Stimulated activated naive CD4-positive, alpha-beta T cell treated with Interleukin-2 at 50 U/mL for 16 hours (primary cell): Measurements from ENCODE around the gene PSMB3.
"Not testable (repeated sequence)": the region's sequence is repeated elsewhere in the genome, so short reads cannot be mapped to it uniquely, and the experiment has no call there.

Source experiments
- DNase-seq: peaks from one replicate; lab custom pipeline; 2025; lab: John Stamatoyannopoulos, UW

The PSMB3 gene

GRCh38 chr17:38749223-38750043, 3.1 kb upstream of the PSMB3 start:
- DNase-seq = no peak

- no peak for DNase-seq
Observed at GRCh38 chr17:38750044-38750311, 2.6 kb upstream of the PSMB3 start.

- no peak for DNase-seq
Observed at GRCh38 chr17:38750312-38751121, 2.0 kb upstream of the PSMB3 start.

GRCh38 chr17:38751144-38751807, 1.3 kb upstream of the PSMB3 start:
- no peak for DNase-seq

GRCh38 chr17:38751808-38752307, 683 bp upstream of the PSMB3 start:
- peak; percentile 63 for DNase-seq

GRCh38 chr17:38753071-38753506, 548 bp downstream of the PSMB3 start:
- DNase-seq = no peak

- no peak for DNase-seq
Observed at GRCh38 chr17:38761612-38762011, 9.1 kb downstream of the PSMB3 start.

- DNase-seq = no peak
Observed at GRCh38 chr17:38762231-38762630, 9.7 kb downstream of the PSMB3 start.

- no peak for DNase-seq
Observed at GRCh38 chr17:38766341-38766740, 13.8 kb downstream of the PSMB3 start.

GRCh38 chr17:38768417-38768816, 15.9 kb downstream of the PSMB3 start:
- DNase-seq = no peak

GRCh38 chr17:38773258-38773657, 20.7 kb downstream of the PSMB3 start:
- no peak for DNase-seq

- DNase-seq = no peak
Observed at GRCh38 chr17:38777641-38778250, 25.2 kb downstream of the PSMB3 start.

- DNase-seq = no peak
Observed at GRCh38 chr17:38779965-38780752, 27.6 kb downstream of the PSMB3 start.

GRCh38 chr17:38783227-38783626, 30.7 kb downstream of the PSMB3 start:
- no peak for DNase-seq

- DNase-seq = no peak
Observed at GRCh38 chr17:38786372-38786771, 33.8 kb downstream of the PSMB3 start.

- DNase-seq = not testable (repeated sequence)
Observed at GRCh38 chr17:38787999-38788398, 35.5 kb downstream of the PSMB3 start.

- DNase-seq = no peak
Observed at GRCh38 chr17:38789185-38789584, 36.6 kb downstream of the PSMB3 start.

GRCh38 chr17:38790148-38790707, 37.7 kb downstream of the PSMB3 start:
- not testable (repeated sequence) for DNase-seq

- no peak for DNase-seq
Observed at GRCh38 chr17:38791162-38791561, 38.6 kb downstream of the PSMB3 start.

GRCh38 chr17:38794221-38794620, 41.7 kb downstream of the PSMB3 start:
- peak; percentile 2 for DNase-seq
